AG09319 (cell line): ENCODE measurements around the gene PABPN1L.

Source experiments
- DNase-seq: peaks from one replicate; pipeline ENCODE4 v3.0.0-alpha.2; 2010; ENCODE audit warnings: low read depth; ENCODE audit errors: extremely low read depth
- TF ChIP-seq, protein P1 (sequence below): IDR thresholded peaks from 2 replicates; pipeline ENCODE4 v1.5.1; 2011; ENCODE audit warnings: low read depth, mild to moderate bottlenecking, inconsistent platforms, low read length, moderate library complexity

PABPN1L gene

DNA sequence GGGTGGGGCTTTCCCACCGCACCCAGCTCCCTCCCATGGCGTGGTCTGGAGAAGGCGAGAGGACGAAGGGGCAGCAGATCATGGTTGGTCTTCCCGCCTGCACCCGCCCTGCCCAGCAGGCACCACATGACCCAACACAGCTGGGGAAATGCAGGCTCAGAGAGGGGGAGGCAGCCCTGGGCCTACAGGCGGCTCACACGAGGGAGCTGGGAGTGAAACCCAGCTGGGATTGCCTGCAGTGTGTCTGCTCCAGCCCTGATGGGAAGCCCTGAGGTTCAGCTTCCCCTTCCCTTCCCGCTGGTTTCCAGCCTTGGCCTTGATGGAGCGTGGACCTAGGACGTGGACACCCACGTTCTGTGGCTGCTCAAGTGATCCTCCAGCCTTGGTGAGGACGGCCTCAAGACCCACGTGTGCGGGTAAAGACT is 20.0 kb upstream of the PABPN1L start:
- no peak for DNase-seq
- TF ChIP-seq, protein P1, sequence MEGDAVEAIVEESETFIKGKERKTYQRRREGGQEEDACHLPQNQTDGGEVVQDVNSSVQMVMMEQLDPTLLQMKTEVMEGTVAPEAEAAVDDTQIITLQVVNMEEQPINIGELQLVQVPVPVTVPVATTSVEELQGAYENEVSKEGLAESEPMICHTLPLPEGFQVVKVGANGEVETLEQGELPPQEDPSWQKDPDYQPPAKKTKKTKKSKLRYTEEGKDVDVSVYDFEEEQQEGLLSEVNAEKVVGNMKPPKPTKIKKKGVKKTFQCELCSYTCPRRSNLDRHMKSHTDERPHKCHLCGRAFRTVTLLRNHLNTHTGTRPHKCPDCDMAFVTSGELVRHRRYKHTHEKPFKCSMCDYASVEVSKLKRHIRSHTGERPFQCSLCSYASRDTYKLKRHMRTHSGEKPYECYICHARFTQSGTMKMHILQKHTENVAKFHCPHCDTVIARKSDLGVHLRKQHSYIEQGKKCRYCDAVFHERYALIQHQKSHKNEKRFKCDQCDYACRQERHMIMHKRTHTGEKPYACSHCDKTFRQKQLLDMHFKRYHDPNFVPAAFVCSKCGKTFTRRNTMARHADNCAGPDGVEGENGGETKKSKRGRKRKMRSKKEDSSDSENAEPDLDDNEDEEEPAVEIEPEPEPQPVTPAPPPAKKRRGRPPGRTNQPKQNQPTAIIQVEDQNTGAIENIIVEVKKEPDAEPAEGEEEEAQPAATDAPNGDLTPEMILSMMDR = no peak

DNA sequence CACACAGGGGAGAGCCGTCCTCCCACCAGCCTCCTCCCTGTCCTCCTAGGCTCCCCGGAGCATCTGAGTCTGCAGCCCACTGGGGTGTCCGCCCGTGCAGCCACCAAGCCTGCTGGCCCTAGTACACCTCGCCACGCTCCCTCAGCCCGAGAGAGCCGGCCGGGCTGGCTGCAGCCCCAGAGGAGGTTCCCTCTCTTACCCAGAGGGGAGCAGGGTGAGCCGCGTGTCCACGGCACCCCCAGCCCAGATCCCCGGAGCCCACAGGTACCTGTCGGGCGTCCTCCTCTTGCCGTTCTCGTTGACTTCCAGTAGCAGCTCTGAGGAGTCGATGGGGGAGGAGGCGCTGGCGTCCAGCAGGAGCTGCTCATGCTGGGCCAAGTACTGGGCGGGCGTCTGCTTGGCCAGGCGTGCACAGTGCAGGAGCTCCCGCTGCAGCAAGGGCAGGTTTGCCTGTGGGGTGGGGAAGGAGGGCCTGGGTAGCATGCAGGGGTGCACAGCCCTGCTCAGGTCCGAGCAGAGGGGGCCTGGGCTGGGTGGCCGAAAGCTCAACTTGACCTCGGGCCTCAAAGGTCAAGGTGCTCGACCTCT is 19.3 kb upstream of the PABPN1L start:
- no peak for DNase-seq
- TF ChIP-seq, protein P1 = no peak

DNA sequence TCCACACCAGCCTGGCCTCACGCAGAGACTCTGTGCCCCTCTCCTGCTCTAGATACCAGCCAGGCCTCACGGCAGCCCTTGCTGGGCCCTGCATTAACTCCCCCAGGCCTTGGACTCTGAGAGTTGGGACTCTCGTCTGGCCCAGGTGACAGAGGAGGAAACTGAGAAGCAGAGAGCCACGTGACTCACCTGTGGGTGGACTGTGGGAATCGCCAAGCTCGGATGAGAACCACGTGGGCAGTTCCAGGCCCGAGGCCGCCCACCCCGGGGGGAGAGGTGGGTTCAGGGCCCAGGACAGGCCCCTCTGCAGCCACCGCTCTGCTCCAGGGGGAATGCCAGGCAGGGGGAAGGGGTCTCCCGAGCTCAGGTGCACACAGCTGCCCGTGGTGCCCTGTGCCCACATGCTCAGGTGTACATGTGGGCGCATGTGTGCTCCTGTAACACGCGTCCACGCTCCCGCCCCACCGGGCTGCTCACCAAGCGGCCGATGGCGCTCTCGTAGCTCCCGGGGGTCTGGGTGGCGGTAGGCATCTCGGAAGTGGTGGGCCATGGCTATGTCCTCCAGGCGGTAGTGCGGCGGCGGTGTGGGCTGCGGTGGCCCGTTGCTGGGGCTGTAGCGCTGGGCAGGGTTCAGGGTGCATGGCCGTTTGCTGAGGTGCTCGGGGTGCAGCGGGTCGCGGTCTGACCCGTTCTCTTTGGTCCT is 18.3 kb upstream of the PABPN1L start:
- no peak for DNase-seq
- TF ChIP-seq, protein P1 = no peak

DNA sequence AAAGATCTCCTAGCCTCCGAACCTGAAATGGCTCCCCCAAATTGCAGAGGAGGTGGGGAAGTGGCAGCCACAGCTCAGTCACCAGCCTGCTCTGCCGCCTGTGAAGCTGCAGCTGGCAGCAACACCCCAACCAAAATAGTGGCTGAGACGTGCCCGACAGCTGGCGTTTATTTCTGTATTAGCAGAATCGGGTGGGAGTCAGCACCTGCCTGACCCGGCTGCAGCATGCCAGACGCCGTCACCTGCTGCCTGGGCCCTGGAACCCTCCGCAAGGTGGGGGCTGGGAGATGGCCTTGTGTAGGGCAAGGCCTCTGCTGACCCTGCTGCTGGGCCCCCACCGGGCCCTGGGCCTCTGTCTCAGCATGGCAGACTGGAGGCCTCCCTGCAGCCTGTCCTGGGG is 17.5 kb upstream of the PABPN1L start:
- DNase-seq = no peak
- TF ChIP-seq, protein P1 = no peak

DNA sequence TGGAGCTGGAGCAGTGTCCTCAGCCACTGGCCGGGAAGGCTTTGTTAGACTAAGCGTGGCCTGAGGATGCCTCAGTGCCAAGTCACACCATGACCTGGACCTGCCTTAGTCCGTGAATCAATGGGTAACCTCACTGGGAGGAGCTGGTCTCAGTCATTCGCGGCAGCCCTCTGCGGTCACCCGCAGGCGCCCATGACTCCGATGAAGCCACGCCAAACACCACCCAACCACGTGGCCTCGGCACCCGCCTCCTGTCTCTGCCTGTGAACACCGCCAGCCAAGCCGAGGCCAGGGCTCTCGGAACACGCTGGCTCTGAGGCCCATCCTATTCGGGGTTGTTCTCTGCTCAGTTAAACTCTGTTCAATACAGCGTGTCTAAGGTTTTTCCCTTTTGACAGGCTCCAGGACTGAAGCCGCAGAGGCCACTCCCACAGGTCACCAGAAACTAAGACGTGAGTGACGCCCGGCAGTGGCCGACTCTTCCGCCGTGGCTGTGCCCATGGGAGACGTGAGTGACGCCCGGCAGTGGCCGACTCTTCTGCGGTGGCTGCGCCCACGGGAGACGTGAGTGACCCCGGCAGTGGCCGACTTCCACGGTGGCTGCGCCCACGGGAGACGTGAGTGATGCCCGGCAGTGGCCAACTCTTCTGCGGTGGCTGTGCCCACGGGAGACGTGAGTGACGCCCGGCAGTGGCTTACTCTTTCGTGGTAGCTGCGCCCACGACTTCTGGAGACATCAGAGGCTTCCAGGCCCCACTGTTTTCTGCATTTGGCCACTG is 16.8 kb upstream of the PABPN1L start:
- TF ChIP-seq, protein P1 = no peak
- DNase-seq = no peak

DNA sequence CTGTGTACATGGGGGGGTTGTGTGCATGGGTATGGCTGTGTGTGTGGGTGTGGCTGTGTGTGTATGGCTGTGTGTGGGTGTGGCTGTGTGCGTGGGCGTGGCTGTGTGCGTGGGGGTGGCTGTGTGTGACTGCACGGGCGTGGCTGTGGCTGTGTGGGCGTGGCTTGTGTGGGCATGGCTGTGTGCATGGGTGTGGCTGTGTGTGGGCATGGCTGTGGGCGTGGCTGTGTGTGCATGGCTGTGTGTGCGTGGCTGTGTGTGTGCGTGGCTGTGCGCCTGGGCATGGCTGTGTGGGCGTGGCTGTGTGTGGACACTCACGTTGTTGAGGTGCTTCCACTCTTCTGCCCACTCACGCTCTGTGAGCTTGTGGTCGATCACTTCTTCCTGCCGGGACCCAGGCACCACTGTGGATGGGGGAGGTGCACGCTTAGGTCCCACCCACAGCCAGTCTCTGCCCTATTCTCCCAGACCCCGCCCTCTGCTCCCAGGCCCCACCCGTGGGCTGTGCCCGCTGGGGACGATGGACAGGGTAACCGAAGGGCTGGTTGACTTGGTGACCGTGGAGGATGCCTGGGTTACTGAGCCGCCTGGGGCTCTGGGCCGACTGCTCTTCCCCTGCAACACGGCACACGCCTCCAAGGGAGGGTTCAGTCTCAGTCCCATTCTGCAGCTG is 16.0 kb upstream of the PABPN1L start:
- TF ChIP-seq, protein P1 = no peak
- DNase-seq = no peak
